Activated CD8-positive, alpha-beta memory T cell treated with anti-CD3 and anti-CD28 coated beads, Interleukin-2, amount 50 U/mL, for 48 hours (primary cell): ENCODE measurements around the gene GPT2.

Experiments used
- DNase-seq: peaks from one replicate; pipeline ENCODE4 v3.0.0-alpha.2; 2020

GPT2 gene

GRCh38 chr16:46973207-46973995 lies 89.2 kb downstream of the GPT2 start, which contains the start of gene DNAJA2:
DNAJA2 (minus strand) TSS chr16:46973674; CDS start chr16:46973572, 102 bp downstream.
- DNase-seq: peak; percentile 97

- no peak for DNase-seq
Observed at GRCh38 chr16:46973996-46974324, 89.8 kb downstream of the GPT2 start.

- peak; percentile 55 for DNase-seq
Observed at GRCh38 chr16:46974352-46974751, 90.2 kb downstream of the GPT2 start.

GRCh38 chr16:46975165-46975564 lies 91.0 kb downstream of the GPT2 start:
- no peak for DNase-seq

GRCh38 chr16:46975908-46976470 lies 91.8 kb downstream of the GPT2 start:
- no peak for DNase-seq

- no peak for DNase-seq
Observed at GRCh38 chr16:46976550-46976949, 92.4 kb downstream of the GPT2 start.
